ENCODE data around the gene TUBD1.
"Not testable (repeated sequence)": the region's sequence is repeated elsewhere in the genome, so short reads cannot be mapped to it uniquely, and the experiment has no call there.

Gene TUBD1

DNA sequence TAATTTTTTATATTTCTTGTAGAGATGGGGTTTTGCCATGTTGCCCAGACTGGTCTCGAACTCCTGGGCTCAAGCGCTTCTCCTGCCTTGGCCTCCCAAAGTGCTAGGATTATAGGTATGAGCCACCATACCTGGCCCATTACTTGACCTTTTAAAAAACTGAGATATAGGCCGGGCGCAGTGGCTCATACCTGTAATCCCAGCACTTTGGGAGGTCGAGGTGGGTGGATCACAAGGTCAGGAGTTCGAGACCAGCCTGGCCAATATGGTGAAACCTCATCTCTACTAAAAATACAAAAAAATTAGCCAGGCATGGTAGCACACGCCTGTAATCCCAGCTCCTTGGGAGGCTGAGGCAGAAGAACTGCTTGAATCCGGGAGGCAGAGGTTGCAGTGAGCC lies 19.3 kb downstream of the TUBD1 start:
- DNase-seq: not testable (repeated sequence)

DNA sequence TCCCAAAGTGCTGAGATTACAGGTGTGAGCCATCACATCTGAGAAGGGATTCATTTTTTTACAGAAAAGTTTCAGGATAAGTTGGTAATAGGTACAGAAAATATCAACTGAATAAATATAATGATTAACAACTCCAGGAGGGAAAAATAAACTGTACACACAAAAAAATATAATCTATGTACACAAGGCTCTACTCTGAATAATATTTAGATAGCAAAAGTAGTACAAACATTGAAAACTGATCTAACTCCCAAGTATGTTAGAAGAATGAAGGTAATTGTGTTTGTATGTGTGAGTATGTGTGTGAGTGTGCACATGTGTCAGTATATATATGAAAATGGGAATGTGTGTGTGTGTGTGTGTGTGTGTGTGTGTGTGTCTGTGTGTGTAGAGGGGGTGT lies 20.4 kb downstream of the TUBD1 start:
- no peak for DNase-seq

DNA sequence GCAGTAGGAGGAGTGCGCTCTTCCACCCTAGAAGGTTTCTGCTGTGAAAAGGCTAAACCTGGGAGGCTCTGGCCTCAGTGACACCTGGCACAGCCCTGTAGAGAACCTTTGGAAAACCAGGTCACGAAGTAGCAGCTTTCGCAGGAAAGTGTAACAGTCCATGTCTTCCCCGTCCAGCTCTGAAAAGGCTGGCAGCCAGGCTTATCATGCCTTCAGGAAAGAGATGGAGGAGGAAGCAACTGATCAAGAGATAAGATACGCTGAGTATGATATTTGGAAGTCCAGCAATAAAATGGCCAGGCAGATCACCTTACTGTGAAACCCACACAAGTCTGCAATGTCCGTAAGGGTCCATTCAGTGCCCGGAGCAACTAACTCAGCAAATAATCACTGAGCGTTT lies 22.3 kb downstream of the TUBD1 start:
- DNase-seq: no peak

DNA sequence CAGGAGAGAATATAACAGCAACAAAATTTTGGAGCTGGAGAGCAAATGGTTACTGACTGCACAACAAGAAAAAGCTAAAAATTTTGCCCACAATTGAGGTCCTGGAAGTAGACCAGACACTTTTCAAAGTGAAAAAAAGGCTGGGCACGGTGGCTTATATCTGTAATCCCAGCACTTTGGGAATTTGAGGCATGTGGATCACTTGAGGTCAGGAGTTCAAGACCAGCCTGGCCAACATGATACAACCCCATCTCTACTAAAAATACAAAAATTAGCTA lies 22.9 kb downstream of the TUBD1 start:
- no peak for DNase-seq

DNA sequence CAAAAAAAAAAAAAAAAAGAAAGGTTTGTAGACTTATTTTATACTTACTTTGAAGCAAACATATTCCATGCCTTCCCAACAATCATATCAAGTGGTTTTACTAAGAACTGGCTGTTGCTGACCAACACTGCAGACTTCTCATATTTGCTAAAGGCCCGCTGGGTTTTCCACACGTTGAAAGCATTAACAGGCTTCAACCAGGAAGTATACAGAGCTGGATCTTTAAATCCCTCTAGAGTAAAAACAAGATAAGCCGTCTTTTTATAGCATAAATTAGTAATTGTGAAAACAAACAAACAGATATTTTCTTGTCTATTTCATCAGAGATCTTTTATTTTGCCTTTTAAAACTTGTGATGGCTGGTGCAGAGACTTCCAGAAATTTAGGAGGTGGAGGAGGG lies 29.1 kb downstream of the TUBD1 start:
- no peak for DNase-seq

DNA sequence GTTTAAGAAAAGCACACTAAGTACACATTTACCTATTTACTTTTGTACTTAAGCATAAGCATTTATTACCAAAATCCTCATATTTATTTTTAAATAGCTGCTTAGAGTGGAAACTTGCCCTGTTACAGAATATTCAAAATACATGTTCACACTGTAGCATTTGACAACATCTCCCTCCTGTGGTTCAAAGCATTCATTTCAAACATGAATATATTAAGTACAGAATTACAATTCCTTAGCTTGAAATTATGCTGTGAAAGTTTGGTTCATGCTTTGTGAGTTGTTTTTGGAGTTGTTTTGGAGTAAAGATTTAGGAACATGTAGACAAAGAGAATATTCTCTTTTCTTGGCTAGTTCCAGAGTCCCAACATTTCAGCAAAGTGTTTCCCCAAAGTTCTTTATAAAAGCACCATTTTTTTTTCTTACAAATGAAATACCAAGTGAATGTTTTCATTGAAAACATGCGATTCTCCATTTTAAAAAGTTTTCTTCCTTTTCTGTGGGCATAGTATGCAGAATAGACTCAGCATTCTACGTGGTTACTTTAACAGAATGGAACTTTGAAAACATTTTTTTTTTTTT lies 33.2 kb downstream of the TUBD1 start:
- DNase-seq: peak; percentile 76

DNA sequence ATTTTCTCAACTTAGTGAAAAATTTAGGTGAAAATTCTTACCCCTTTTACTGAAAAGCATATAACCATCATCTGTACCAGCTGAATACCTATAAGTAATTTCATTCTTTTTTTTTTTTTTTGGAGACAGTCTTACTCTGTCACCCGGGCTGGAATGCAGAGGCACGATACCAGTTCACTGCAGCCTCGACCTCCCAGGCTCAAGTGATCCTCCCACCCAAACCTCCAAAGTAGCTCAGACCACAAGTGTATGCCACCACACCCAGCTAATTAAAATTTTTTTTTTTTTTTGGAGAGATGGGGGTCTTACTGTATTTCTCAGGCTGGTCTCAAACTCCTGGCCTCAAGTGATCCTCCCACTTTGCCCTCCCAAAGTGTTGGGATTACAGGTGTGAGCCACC lies 33.8 kb downstream of the TUBD1 start:
- DNase-seq: no peak

- no peak for DNase-seq
Measured at GRCh38 chr17:59858167-59858816, 34.5 kb downstream of the TUBD1 start.

DNA sequence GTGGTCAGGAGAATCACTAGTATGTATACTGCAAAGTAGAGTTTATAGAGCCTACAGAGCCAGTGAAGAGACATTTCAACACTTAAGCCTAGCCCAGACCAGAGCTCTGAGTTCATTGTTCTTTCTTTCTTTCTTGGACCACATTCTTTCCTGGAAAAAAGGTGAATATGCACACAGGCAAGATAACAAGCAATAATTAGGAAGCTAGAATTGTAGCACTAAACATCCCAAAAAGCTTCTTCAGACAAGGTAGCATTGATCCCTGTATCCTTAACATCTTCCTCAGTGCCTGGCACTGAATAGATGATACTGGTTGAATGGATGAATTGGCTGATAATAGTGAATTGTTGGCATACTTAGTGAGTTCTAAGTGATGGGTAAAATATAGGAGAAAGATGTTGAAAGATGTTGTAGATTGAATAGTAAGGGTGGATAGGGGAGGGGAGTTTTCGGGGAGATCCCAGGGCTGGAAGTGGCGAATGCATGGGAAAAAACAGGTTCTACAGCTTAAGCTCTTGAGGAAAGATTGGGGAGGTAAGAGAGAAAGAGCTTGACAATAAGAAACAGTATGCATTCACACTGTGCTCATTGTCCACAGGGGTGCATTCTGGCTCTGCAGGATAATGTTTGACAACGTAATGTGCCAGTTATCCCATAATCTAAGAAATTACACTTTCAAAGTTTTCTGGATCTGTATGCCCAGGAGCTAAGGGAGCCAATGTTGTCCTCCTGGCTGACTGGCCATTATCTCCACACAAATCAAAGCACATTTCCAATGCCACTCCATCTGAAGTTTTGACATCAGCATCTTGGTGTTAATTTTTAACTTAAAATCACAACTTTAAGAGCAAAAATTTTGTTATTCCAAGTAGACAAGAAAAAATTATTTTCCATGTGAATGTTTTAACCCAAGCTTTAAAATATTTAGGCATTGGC lies 35.6 kb downstream of the TUBD1 start:
- DNase-seq: no peak

DNA sequence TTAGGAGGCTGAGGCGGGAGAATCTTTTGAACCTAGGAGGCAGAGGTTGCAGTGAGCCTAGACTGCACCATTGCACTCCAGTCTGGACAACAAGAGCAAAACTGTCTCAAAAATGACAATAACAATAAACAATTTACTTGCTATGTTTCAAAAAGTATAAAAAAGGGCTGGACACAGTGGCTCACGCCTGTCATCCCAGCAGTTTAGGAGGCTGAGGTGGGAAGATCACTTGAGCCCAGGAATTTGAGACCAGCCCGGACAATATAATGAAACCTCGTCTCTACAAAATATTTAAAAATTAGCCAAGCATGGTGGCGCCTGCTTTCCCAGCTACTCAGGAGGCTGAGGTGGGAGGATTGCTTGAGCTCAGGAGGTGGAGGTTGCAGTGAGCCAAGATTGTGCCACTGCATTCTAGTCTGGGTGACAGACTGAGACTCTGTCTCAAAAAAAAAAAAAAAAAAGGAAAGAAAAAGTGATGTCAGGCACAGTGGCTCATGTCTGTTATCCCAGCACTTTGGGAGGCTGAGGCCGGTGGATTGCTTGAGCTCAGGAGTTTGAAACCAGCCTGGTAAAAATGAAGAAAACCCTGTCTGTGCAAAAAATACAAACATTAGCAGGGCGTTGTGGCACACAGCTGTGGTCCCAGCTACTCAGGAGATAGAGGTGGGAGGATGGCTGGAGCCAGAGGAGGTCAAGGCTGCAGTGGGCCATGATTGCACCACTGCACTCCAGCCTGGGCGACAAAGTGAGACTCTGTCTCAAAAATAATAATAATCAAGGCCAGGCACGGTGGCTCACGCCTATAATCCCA lies 38.6 kb downstream of the TUBD1 start:
- not testable (repeated sequence) for DNase-seq

DNA sequence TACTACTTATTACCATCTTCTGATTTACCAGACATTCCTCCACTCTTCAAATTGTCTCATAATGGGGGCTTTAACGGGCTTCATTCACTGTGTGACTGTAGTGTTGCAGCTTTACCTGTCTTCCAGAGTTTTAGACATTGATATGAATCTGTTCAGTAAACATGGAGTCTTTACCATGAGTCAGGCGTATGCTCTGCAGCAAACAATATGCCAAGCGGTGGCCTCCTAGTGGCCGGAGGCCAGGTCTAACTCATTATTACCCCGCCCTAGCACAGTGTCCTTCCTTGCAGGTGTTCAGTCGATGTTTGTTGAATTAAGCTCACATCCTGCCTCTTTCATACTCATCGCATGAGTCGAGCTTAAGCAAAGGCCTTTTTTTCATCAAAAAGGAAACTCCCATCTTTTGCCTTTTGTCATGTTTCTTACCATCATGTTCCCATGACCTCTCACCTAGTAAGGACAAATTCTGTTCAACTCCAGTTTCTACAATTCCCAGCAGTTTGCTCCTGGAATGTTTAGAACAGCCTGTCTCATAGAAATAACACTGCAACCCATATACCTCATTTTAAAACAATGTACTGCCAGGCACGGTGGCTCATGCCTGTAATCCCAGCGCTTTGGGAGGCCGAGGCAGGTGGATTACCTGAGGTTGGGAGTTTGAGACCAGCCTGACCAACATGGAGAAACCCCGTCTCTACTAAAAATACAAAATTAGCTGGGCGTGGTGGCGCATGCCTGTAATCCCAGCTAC lies 39.4 kb downstream of the TUBD1 start:
- peak; percentile 67 for DNase-seq

GRCh38 chr17:59852847-59853167 lies 39.9 kb downstream of the TUBD1 start:
- DNase-seq: not testable (repeated sequence)

DNA sequence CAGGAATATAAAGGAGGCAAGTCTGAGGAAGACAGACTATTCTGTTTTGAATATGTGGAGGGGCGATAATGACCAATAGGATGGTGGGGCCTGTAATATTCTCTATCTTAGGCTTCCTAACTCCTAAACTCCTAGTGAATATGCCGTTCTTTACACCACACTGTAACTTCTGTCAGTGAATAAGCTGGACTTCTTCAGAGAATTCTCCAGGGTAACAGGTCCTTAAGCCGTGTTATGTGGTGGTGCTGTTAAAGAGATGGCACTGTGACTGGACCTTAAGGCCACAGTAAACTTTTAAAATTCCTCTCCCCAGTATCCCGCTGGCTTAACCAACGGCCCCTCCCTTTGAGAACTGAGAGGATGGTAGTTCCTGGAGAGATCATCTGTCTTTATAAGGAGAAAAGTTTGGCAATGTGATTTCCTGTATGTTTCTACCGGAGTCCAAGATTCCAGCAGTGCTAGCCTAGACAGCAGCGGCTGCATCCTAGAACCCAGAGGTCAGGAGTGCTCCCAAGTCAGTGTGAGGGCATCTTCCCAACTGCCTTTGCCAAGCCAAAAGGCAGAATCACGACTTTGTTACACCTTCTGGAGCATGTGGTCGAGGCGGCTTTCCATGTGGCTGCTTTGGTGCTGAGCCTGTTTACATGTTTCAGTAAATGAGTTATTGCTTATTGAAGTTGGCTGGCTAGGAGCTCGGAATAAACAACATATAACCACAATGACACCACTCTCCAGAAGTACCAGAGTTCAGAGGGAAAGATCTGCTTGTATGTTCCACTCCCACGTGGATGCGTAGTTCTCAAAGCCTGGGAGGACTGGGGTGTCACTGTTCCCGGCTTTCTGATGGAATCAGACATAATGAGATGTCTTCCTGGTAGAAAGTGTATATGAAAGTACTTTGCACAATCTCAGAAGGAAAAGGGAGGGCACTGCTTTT lies 41.0 kb downstream of the TUBD1 start:
- DNase-seq: peak; percentile 61

GRCh38 chr17:59850311-59850710 lies 42.4 kb downstream of the TUBD1 start:
- not testable (repeated sequence) for DNase-seq

- peak; percentile 90 for DNase-seq
Measured at GRCh38 chr17:59848778-59849177, 44.0 kb downstream of the TUBD1 start.

- no peak for DNase-seq
Measured at GRCh38 chr17:59848385-59848668, 44.4 kb downstream of the TUBD1 start.

GRCh38 chr17:59846394-59847165 lies 46.2 kb downstream of the TUBD1 start:
- DNase-seq: peak; percentile 32

- DNase-seq: peak; percentile 76
Measured at GRCh38 chr17:59845595-59846393, 46.9 kb downstream of the TUBD1 start.

DNA sequence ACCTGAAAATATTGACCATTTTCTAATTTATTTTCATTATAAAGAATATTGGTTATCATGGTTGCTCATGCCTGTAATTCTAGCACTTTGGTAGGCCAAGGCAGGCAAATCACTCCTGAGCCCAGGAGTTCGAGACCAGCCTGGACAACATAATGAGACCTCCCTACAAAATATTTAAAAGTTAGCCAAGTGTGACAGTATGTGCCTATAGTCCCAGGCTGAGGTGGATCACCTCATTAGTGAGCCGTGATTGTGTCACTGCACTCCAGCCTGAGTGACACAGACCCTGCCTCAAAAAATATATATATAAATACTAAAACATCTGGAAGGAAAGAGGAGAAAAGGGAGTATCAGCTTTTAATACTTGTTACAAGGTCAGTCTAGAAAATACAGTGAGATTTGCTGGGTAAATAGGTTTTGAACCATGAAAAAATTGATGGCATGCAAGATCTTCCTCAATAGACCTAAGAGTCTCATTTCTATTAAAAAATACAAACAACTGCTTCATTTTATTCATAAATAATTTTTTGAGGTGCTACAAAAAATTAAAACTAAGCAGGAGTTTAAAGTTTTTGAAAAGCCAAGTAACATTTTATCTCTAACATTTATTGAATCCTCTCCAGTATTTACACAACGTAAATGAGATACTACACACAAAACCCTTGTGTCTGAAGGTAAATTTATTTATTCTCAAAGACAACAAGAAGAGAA lies 47.7 kb downstream of the TUBD1 start:
- peak; percentile 59 for DNase-seq
